ES-I3 (cell line): ENCODE measurements around the gene BMAL1.

Experiments
- H3K36me3 ChIP-seq: 2 replicates; pipeline ENCODE4 v1.6.1; 2013; ENCODE audit warnings: mild to moderate bottlenecking, low read length, control low read depth, moderate library complexity; ENCODE audit not compliant: insufficient read depth
- H3K4me1 ChIP-seq: 2 replicates; pipeline ENCODE4 v1.6.1; 2013; ENCODE audit warnings: mild to moderate bottlenecking, control low read depth, low read length; ENCODE audit not compliant: insufficient read depth
- H3K9ac ChIP-seq: 2 replicates; pipeline ENCODE4 v1.6.1; 2013; ENCODE audit warnings: low read depth, mild to moderate bottlenecking, low read length, moderate library complexity
- H3K9me3 ChIP-seq: 2 replicates; pipeline ENCODE4 v1.6.1; 2013; ENCODE audit warnings: mild to moderate bottlenecking, low read length, moderate library complexity; ENCODE audit not compliant: control insufficient read depth, insufficient read depth

The BMAL1 gene

DNA sequence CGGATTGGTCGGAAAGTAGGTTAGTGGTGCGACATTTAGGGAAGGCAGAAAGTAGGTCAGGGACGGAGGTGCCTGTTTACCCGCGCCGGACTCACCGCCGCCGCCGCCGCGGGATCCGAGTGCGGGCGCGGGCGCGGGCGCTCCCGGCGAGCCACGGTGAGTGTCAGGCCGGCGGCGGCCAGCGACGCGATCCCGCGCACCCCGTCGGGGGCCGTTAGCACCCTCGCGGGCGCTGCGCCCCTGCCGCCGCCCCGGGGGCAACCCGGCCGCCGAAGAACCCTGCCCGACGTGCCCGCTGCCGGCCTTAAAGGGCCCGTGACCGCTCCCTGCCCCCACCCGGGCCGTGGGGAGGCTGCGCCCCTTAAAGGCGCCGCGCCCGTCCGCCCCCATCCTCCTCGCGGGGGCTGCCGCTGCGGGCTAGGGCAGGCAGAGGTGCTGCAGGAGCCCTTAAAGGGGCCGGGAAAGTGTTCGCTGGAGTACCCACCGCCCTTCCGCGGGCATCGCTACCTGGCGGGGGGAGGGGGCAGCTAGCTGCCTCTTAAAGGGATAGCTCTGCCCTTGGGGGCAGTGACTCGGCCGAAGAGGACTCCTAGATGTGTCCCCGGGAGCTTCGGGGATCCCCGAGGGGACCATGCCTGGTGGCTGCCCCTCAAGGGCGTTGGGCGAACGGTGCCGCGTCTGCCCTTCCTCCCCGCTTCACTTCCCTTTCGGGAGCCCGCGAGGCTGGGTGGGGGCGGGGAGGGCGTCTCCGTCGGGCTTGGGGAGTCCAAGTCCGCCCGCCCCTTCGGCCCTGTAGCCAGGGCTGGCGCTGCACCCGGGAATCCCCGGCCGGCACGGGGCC is at the start of gene BMAL1:
Gene BMAL1 (plus strand): TSS at position 23 of the 841 bp plus-strand sequence. CDS start 76,519 bp downstream, outside the sequence.
- H3K36me3 ChIP-seq: no peaks in the 10 kb centered on the region
- no peaks in the 10 kb centered on the region for H3K9me3 ChIP-seq
- H3K4me1 ChIP-seq: peaks cover 18% of the 10 kb centered on the region
- peak within 1 kb of the TSS; percentile 81 for H3K9ac ChIP-seq

DNA sequence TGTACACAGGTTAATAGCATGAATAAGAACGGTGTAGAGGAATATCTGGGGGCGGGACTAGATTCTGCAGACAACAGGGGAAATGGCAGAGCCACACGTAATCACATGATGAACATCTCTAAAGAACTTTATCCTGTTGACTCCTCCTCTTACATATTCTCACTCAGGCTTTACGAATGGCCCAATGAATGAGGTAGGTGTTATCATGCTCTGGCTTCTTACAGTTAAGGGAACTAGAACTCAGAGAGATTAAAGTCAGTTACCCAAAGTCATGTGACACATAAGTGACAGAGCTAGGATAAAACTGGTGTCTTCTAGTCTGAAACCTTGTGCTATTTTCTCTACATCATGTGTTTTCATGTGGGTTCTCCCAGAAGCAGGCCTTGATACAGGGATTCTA is 49.0 kb upstream of the BMAL1 start:
- no peaks in the 10 kb centered on the region for H3K9me3 ChIP-seq
- no peaks in the 10 kb centered on the region for H3K36me3 ChIP-seq
- H3K9ac ChIP-seq: no peak overlapping the region
- no peaks in the 10 kb centered on the region for H3K4me1 ChIP-seq

DNA sequence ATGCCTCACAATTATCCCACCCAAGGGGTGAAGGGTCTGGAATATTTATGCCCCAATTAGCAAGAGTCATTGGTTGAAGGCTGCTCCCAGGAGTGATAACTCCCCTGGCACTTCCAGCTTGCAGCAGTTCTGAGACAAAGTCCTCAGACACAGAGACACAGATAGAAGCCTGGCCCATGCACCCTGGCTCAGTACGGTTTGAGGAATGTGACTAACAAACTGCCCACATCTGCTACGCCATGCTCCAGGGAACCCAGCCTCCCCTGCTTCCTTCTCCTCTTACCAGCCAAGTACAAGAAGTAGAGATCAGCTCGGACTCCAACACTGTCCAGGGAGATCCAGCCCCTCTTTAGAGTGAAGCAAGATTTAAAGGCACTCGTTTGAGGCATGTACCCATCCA is 48.5 kb upstream of the BMAL1 start:
- Histone ChIP-seq H3K9ac (no peak overlapping the region), H3K4me1 (no peaks in the 10 kb centered on the region), H3K36me3 (no peaks in the 10 kb centered on the region), H3K9me3 (no peaks in the 10 kb centered on the region)

DNA sequence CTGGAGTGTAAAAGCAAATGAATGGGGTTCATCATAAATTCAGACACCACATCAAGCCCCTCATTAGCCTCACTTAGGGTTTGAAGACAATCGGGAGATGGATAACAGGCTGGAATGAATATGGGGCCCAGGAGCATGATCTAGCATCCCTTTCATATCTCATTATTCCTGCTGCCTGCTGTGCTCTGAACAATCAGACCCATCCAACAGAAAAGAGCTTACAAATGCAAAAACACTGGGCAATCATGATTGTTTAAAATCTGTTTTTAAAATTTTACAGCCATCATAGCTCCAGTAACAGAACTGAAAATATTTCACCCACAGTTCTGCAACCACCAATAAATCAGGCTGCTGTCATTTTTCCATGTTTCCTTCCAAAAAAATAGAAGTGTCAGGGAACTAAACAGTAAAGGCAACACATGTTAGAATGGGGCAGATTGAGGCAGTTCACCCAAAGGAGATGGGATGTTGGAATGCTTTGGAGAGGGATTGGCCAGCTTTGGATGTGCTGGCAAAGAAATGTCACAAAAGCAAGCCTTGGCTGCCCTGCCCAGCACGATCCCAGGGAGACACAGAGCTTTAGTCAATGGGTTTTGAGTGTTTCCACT is 47.8 kb upstream of the BMAL1 start:
- no peak overlapping the region for H3K9ac ChIP-seq
- H3K36me3 ChIP-seq: no peaks in the 10 kb centered on the region
- H3K4me1 ChIP-seq: no peaks in the 10 kb centered on the region
- H3K9me3 ChIP-seq: no peaks in the 10 kb centered on the region

DNA sequence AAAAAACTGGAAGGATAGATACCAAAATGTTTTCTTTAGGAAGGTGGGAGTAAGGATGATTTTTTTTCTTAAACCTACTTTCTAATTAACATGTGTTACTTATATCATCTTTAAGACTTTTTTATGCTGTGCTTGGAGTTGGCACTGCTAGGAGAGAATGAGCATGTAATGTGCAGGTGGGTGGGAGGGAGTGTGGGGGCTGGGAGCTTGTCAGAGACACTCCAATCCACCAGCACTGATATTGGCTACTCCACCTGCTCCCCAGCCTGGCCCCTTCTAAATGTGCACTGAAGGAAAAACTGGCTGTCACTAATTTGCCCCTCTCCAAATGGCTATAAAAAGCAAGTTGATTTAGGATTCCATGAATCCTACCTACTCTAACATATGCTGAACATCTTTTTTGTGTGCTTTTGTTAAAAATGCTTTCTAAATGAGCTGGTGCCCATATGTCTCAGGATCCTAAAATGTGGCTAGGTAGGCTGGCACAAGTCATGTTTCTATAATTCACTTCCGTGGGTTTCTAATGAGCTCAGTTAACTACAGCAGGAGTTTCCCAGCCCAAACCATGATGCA is 44.3 kb upstream of the BMAL1 start:
- H3K9me3 ChIP-seq: no peaks in the 10 kb centered on the region; the same call in 1 of the 2 replicates
- no peak overlapping the region for H3K9ac ChIP-seq
- H3K4me1 ChIP-seq: no peaks in the 10 kb centered on the region

DNA sequence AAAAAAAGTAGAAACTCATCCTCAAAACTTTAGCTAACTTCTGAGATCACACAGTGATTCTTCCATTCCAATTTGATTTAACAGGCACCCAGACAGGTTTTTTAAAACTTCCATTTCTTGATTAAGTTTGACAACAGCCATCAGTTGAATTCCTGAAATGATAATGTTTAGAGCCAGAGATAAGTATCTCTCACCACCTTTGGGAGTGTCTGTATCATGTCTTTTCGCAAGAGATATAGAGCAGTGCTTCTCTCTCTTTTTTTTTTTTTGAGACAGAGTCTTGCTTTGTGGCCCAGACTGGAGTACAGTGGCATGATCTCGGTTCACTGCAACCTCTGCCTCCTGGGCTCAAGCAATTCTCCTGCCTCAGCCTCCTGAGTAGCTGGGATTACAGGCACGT is 41.7 kb upstream of the BMAL1 start:
- H3K4me1 ChIP-seq: no peaks in the 10 kb centered on the region
- no peaks in the 10 kb centered on the region; the same call in 1 of the 2 replicates for H3K9me3 ChIP-seq
- H3K36me3 ChIP-seq: no peaks in the 10 kb centered on the region
- no peak overlapping the region for H3K9ac ChIP-seq

More for the DNA sequence above, 44.3 kb upstream of the BMAL1 start:
- no peaks in the 10 kb centered on the region for H3K36me3 ChIP-seq

DNA sequence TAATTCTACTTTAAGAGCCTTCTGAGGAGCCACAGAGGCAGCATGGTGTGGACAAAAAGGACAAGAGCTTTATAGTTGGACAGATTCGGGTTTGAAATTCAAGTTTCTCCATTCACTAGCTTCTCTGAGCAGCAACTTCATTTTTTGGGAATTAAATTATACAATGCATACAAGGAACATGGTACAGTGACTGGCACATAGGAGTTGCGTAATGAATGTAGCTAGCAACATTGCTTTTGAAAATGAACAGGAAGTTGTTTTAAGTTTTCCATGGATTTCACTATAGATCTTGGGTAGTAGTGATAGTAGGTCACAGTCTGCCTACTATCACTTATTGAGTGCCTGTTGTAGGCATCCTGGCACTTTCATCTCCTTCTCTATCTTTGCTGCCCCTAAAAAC is 41.0 kb upstream of the BMAL1 start:
- Histone ChIP-seq H3K9me3 (no peaks in the 10 kb centered on the region; the same call in 1 of the 2 replicates), H3K4me1 (no peaks in the 10 kb centered on the region), H3K9ac (no peak overlapping the region), H3K36me3 (no peaks in the 10 kb centered on the region)

DNA sequence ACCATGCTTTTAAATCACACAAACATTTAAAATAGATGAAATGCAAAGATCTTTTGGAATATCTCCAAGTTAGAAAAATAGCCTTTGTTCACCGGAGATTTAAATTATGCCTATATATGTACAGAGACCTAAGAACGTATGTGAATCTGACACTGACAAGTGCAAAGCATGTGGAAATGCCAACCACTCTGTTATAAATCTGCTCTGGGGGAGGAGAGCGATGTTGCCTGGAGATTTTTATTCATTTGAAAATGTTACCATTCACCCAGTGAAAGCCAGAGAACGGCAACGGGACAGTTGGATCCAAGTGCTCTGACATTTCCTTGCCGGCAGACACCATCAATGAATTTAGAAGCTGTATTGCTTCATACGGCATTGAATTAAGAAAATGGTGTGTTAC is 39.8 kb upstream of the BMAL1 start:
- no peak overlapping the region for H3K9ac ChIP-seq
- no peaks in the 10 kb centered on the region for H3K36me3 ChIP-seq
- H3K4me1 ChIP-seq: no peaks in the 10 kb centered on the region

DNA sequence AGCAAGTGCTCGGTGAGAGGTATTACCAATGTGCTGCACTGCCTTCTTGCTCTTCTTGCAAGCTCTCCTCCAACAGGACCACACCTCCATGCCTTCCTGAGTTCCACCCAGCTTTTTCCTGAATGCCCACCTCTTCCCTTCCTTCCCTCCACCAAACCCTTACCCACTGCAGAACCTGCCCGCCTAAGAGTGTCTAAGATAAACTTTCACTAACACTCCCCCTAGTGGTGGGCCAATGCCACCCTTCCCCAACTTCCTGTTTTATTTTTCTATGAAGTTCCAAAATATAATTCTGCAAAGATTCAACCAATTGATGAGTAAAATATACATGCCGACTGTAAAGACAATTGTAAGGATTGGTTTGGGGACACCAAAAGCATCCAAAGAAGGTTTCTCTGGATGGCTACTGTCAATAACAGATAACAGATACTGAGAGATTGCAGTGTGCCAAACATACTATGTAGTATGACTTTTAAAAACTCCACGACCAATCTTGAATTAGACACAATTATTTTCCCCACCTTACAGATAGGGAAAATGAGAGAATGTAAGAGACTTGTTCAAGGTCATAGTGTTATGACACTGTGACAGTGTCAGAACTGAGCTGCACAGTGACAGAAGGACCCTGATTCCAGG is 38.6 kb upstream of the BMAL1 start:
- no peak overlapping the region for H3K9ac ChIP-seq
- no peaks in the 10 kb centered on the region; the same call in 1 of the 2 replicates for H3K9me3 ChIP-seq
- no peaks in the 10 kb centered on the region for H3K4me1 ChIP-seq
- H3K36me3 ChIP-seq: no peaks in the 10 kb centered on the region

More for the DNA sequence above, 39.8 kb upstream of the BMAL1 start:
- no peaks in the 10 kb centered on the region; the same call in 1 of the 2 replicates for H3K9me3 ChIP-seq

DNA sequence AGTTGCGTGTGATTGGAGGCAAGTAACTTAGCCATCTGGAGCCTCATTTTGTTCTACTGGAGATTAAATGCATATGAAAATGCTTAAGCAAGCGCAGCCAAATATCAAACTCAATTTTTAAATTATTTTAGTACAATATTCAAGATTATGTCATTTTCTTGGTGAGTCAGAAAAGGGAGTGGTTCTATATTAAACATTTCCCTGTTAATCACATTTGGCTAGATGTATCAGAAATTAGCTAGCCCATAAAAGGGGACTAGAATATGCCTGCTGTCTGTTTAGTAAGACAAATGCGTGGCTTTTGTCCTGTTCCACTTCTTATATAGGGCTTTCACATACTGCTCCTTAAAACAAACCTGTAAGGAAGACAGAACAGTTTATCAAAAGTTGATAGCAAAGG is 35.0 kb upstream of the BMAL1 start:
- Histone ChIP-seq H3K9me3 (no peaks in the 10 kb centered on the region), H3K36me3 (no peaks in the 10 kb centered on the region), H3K4me1 (no peaks in the 10 kb centered on the region), H3K9ac (no peak overlapping the region)

DNA sequence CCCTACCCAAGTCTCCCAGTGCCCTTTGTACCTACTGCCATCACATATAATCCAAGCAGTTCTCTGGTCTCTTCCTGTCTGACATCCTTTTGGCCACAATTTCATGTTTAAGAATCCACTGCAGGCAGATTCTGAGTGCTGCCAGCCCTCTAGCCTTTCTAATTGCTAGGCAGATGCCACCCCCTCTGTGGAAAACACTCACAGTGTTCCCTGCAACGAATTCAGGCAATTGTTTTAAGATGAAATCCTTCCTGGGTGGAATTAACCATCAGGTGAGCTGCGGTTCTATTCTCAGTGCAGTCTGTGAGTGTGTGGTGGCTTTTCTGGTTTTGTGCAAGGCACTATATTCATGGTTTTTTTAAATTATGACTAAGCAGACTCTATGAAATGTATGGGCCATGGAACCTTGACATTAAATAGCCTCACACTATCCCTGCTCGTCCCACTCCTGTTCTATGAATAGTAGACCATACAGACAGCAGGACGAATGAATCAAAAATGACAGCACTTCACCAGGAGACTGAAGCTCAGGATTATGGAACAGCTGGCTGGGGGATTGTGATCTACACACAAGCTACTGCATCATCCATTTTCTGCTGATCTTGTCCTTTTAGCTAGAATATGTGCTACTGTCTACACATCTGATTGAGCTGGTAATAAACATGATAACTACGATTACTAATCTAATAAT is 29.8 kb upstream of the BMAL1 start:
- H3K4me1 ChIP-seq: no peaks in the 10 kb centered on the region

DNA sequence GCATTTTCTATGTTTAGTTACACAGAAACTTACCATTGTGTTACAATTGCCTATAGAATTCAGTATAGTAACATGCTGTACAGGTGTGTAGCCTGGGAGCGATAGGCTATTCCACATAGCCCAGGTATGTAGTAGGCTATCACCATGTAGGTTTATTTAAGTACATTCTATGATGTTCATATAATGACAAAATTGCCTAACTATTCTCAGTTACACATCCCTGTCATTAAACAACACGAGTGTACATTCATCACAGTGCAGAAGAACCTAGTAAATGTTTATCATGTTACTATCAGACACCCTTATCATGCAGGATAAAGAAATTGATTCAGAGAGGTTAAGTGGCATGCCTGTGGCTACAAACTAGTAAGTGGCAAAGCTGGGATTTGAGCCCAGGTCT is 28.4 kb upstream of the BMAL1 start:
- Histone ChIP-seq H3K36me3 (no peaks in the 10 kb centered on the region), H3K4me1 (no peaks in the 10 kb centered on the region), H3K9ac (no peak overlapping the region), H3K9me3 (no peaks in the 10 kb centered on the region)

More for the DNA sequence above, 29.8 kb upstream of the BMAL1 start:
- Histone ChIP-seq H3K36me3 (no peaks in the 10 kb centered on the region), H3K9me3 (no peaks in the 10 kb centered on the region), H3K9ac (no peak overlapping the region)

DNA sequence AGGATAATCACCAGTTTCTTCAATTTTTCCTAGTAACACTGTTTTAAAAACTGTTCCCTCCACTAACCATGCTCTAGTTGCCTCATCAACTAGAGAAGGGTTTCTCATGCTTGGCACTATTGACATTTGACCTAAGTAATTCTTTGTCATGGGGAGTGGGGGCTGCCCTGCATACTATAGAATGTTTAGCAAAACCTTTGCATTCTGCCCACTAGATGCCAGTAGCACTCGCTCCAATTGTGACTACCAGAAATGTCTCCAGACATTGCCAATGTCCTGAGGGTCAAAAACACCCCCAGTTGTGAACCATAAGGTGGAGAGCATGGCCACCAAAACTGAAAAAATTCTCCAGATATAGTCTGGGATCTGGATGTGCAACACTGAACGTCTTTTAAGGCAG is 27.6 kb upstream of the BMAL1 start:
- Histone ChIP-seq H3K4me1 (no peaks in the 10 kb centered on the region), H3K36me3 (no peaks in the 10 kb centered on the region), H3K9me3 (no peaks in the 10 kb centered on the region), H3K9ac (no peak overlapping the region)

DNA sequence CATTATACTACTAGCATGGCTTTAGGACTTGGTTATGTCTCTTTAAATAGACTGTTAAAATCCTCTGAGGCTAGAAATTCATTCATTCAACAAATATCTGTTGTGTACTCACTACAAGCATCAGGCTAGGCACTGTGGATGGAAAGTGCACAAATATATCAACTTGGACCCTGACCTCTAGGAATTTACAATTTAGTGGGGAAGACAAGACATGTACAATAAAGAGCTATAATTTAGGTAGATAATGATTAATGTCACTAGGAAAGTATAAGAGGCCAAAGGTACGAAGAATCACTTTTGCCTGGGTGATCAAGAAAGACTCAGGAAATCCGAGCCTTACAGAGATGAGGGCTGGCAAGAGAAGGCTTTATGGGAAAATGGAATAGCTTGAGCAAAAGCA is 25.6 kb upstream of the BMAL1 start:
- Histone ChIP-seq H3K4me1 (no peaks in the 10 kb centered on the region), H3K9ac (no peak overlapping the region), H3K9me3 (no peaks in the 10 kb centered on the region), H3K36me3 (no peaks in the 10 kb centered on the region)
